ENCODE data around the gene CYP27B1.

DNA sequence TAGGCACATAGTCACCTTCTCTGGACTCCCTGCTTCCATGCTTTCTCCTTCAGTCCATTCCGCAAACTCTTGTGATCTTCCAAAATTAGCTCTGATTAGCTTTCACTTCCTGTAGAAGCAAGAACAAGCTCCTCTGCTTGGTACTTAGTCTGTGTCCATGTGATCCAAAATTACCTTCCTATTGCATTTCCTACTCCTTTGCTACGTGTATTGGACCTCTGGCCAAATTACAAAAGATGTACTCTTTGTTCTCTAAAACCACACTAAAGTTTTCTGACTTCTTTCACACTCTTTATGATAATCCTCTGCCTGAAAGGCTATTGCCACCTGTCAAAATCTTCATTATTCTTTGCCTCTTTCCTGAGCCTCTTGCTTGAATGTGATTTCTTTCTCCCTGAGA is 14.9 kb upstream of the CYP27B1 start:
- TF ChIP-seq, protein P1, sequence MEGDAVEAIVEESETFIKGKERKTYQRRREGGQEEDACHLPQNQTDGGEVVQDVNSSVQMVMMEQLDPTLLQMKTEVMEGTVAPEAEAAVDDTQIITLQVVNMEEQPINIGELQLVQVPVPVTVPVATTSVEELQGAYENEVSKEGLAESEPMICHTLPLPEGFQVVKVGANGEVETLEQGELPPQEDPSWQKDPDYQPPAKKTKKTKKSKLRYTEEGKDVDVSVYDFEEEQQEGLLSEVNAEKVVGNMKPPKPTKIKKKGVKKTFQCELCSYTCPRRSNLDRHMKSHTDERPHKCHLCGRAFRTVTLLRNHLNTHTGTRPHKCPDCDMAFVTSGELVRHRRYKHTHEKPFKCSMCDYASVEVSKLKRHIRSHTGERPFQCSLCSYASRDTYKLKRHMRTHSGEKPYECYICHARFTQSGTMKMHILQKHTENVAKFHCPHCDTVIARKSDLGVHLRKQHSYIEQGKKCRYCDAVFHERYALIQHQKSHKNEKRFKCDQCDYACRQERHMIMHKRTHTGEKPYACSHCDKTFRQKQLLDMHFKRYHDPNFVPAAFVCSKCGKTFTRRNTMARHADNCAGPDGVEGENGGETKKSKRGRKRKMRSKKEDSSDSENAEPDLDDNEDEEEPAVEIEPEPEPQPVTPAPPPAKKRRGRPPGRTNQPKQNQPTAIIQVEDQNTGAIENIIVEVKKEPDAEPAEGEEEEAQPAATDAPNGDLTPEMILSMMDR (IDR thresholded peaks at IDR 0.05; ENCODE audit: low read length) = no peak
- no peak for TF ChIP-seq EZH2 (optimal IDR thresholded peaks at IDR 0.05; ENCODE audit: low read depth, low read length)
